GM12878 (cell line): ENCODE results near the gene LTB4R2. TPM values are rescaled to one million over a fixed set of nuclear protein-coding genes. Genes with fewer than 3 reads are reported as not detected.

ENCODE experiments used
- BCL3 ChIP-seq: IDR thresholded peaks from 2 replicates; pipeline ENCODE4 v1.6.1; 2011; ENCODE audit warnings: borderline replicate concordance, low read depth, mild to moderate bottlenecking, moderate library complexity, low read length; ENCODE audit not compliant: insufficient read depth, poor library complexity, severe bottlenecking
- BCLAF1 ChIP-seq: fragments of 450-650 bp; IDR thresholded peaks from 2 replicates; pipeline ENCODE4 v1.6.1; 2017; ENCODE audit warnings: antibody characterized with exemption, mild to moderate bottlenecking, moderate library complexity
- CBX3 ChIP-seq: fragments of 200-600 bp; sonication (generic); IDR thresholded peaks from 2 replicates; pipeline ENCODE4 v1.6.1; 2016; ENCODE audit warnings: low read depth, borderline replicate concordance
- CEBPB ChIP-seq, 2 experiments: fragments of 150-350 bp in 1 of 2; IDR thresholded peaks; 2 replicates each; pipeline ENCODE4 v1.6.1; 2012 to 2014; ENCODE audit warnings: low read depth in 2 of 2, low read length in 2 of 2, borderline replicate concordance in 1 of 2, inconsistent platforms in 1 of 2
- CHD2 ChIP-seq: IDR thresholded peaks from 2 replicates; pipeline ENCODE4 v1.6.1; 2011; ENCODE audit warnings: low read depth, low read length, improper control_type of control experiment, borderline replicate concordance
- CHD4 ChIP-seq: fragments of 200-600 bp; sonication (generic); IDR thresholded peaks from 2 replicates; pipeline ENCODE4 v1.6.1; 2016; ENCODE audit warnings: mild to moderate bottlenecking
- E2F8 ChIP-seq: fragments of 450-650 bp; IDR thresholded peaks from 2 replicates; pipeline ENCODE4 v1.6.1; 2018; ENCODE audit warnings: mild to moderate bottlenecking, low read depth, moderate library complexity; ENCODE audit not compliant: partially characterized antibody
- ETV6 ChIP-seq, 2 experiments: fragments of 450-650 bp in 1 of 2; IDR thresholded peaks in 1 of 2; conservative IDR thresholded peaks in 1 of 2; 2 replicates each; pipeline ENCODE4 v1.6.1; 2014; ENCODE audit warnings: antibody characterized with exemption in 1 of 2, borderline replicate concordance in 1 of 2, low read depth in 1 of 2, mild to moderate bottlenecking in 1 of 2, moderate library complexity in 1 of 2
- HSF1 ChIP-seq: fragments of 150-350 bp; IDR thresholded peaks from 2 replicates; pipeline ENCODE4 v1.6.1; 2014; ENCODE audit warnings: mild to moderate bottlenecking, low read depth, low read length
- MTA2 ChIP-seq: fragments of 450-650 bp; IDR thresholded peaks from 2 replicates; pipeline ENCODE4 v1.6.1; 2016; ENCODE audit warnings: low read depth, mild to moderate bottlenecking, moderate library complexity
- MYB ChIP-seq: fragments of 150-350 bp; IDR thresholded peaks from 2 replicates; pipeline ENCODE4 v1.6.1; 2014; ENCODE audit warnings: mild to moderate bottlenecking, low read depth, low read length, borderline replicate concordance
- NFXL1 ChIP-seq: fragments of 450-650 bp; IDR thresholded peaks from 2 replicates; pipeline ENCODE4 v1.6.1; 2017; ENCODE audit warnings: antibody characterized with exemption, mild to moderate bottlenecking, borderline replicate concordance
- NRF1 ChIP-seq: conservative IDR thresholded peaks from 2 replicates; pipeline ENCODE4 v1.6.1; 2011; ENCODE audit warnings: mild to moderate bottlenecking, low read depth, low read length, improper control_type of control experiment
- RBBP5 ChIP-seq: fragments of 200-600 bp; sonication (generic); conservative IDR thresholded peaks from 2 replicates; pipeline ENCODE4 v1.6.1; 2016
- SIX5 ChIP-seq: IDR thresholded peaks from 2 replicates; pipeline ENCODE4 v1.6.1; 2011; ENCODE audit warnings: mild to moderate bottlenecking, low read depth, low read length, moderate library complexity; ENCODE audit not compliant: severe bottlenecking
- SMARCA5 ChIP-seq: fragments of 450-650 bp; IDR thresholded peaks from 2 replicates; pipeline ENCODE4 v1.6.1; 2017; ENCODE audit warnings: mild to moderate bottlenecking
- SREBF1 ChIP-seq: IDR thresholded peaks from 2 replicates; pipeline ENCODE4 v1.6.1; 2012; ENCODE audit warnings: mild to moderate bottlenecking, low read length
- STAT1 ChIP-seq: fragments of 450-650 bp; conservative IDR thresholded peaks from 2 replicates; pipeline ENCODE4 v1.6.1; 2014; ENCODE audit warnings: antibody characterized with exemption, mild to moderate bottlenecking
- USF1 ChIP-seq: IDR thresholded peaks from 2 replicates; pipeline ENCODE4 v1.6.1; 2011; ENCODE audit warnings: borderline replicate concordance, low read depth, mild to moderate bottlenecking, moderate library complexity, mixed read lengths, low read length; ENCODE audit not compliant: insufficient read depth; ENCODE audit errors: extremely low read length
- polyA plus RNA-seq, 11 experiments: library from polyadenylated mRNA; depleted of rRNA in 4 of 11; unstranded in 6 of 11; stranded (reverse) in 5 of 11; fragments of >200 nt; fragmentation: Nextera tagmentation in 4 of 11; fragmentation: Illumina TruSeq in 1 of 11; extraction: Ambion mirVana in 4 of 11; extraction: Trizol in 1 of 11; gene quantifications; 1 replicate in 1 of 11; 2 replicates in 10 of 11; pipeline versions ENCODE4 v1.2.1 to v1.2.3, GENCODE V29; 2011 to 2016; ENCODE audit warnings: inconsistent platforms in 2 of 11, missing spikeins in 2 of 11, low read depth in 1 of 11
- total RNA-seq, 4 experiments: library from RNA; depleted of rRNA in 3 of 4; stranded (reverse); fragments of >200 nt in 3 of 4; fragmentation: Illumina TruSeq in 1 of 4; extraction: Trizol in 1 of 4; gene quantifications; 2 replicates each; pipeline versions ENCODE4 v1.2.1 to v1.2.3, GENCODE V29; 2013 to 2021

LTB4R2 gene
- total and polyA plus RNA-seq, 10 of the 15 experiments (the other 5 are each of a cell fraction or from before 2014, with no cell fraction given): 0.06 to 16.0 (median 2.6) TPM

- no peak for TF ChIP-seq CBX3
- TF ChIP-seq HSF1: no peak
- no peak for TF ChIP-seq STAT1
- no peak for TF ChIP-seq RBBP5
- no peak for TF ChIP-seq SIX5
- TF ChIP-seq SREBF1: no peak
- peak in 1 of 2 experiments; percentile 64; a peak in 1 of 4 replicates for TF ChIP-seq CEBPB (IDR thresholded peaks at IDR 0.05; ENCODE audit: borderline replicate concordance in 1 of 2, low read depth in 2 of 2, low read length in 2 of 2)
- TF ChIP-seq MYB: no peak
- TF ChIP-seq NRF1: no peak
- no peak for TF ChIP-seq NFXL1
- TF ChIP-seq BCLAF1: no peak
- TF ChIP-seq CHD4: no peak
- no peak for TF ChIP-seq SMARCA5
- no peak for TF ChIP-seq E2F8
- TF ChIP-seq BCL3: peak; percentile 27
- TF ChIP-seq USF1: no peak
- peak; percentile 92 for TF ChIP-seq MTA2
- peak in 1 of 2 experiments; percentile 88; a peak in 2 of 4 replicates for TF ChIP-seq ETV6 (conservative IDR thresholded peaks at IDR 0.05 in 1 of 2, IDR thresholded peaks at IDR 0.05 in 1 of 2; ENCODE audit: borderline replicate concordance in 1 of 2, low read depth in 1 of 2)
- TF ChIP-seq CHD2: no peak; the same call in 1 of the 2 replicates
These were observed 35.8 kb upstream of the LTB4R2 start (continued) for GRCh38 chr14:24274101-24274543.
